Adipocyte (in vitro differentiated cells): ENCODE results near the gene SLC24A3.

Experiments used
- DNase-seq: peaks from one replicate; pipeline ENCODE4 v3.0.0-alpha.2; 2015; ENCODE audit warnings: low read depth
- H3K27me3 ChIP-seq: replicated peaks from 2 replicates; pipeline ENCODE4 v1.7.0; 2013; ENCODE audit warnings: mild to moderate bottlenecking, low read length, moderate library complexity; ENCODE audit not compliant: control insufficient read depth, insufficient read depth
- H3K36me3 ChIP-seq: 2 replicates; pipeline ENCODE4 v1.7.0; 2013; ENCODE audit warnings: low read length, mild to moderate bottlenecking, moderate library complexity; ENCODE audit not compliant: control insufficient read depth, insufficient read depth, severe bottlenecking
- H3K4me1 ChIP-seq: 2 replicates; pipeline ENCODE4 v1.7.0; 2013; ENCODE audit warnings: mild to moderate bottlenecking, low read length, moderate library complexity; ENCODE audit not compliant: control insufficient read depth, insufficient read depth
- H3K4me3 ChIP-seq: 2 replicates; pipeline ENCODE4 v1.7.0; 2013; ENCODE audit warnings: mild to moderate bottlenecking, low read length, moderate library complexity
- H3K9ac ChIP-seq: 2 replicates; pipeline ENCODE4 v1.7.0; 2013; ENCODE audit warnings: mild to moderate bottlenecking, low read length, moderate library complexity
- H3K9me3 ChIP-seq: 2 replicates; pipeline ENCODE4 v1.7.0; 2013; ENCODE audit warnings: mild to moderate bottlenecking, low read length, moderate library complexity; ENCODE audit not compliant: control insufficient read depth

The SLC24A3 gene

GRCh38 chr20:19712721-19713260 lies 500.3 kb downstream of the SLC24A3 start:
- DNase-seq: peak; percentile 64
- Histone ChIP-seq H3K27me3 (peaks cover 1% of the 10 kb centered on the region), H3K4me1 (peaks cover 33% of the 10 kb centered on the region), H3K9me3 (peaks cover 10% of the 10 kb centered on the region), H3K9ac (no peak overlapping the region), H3K4me3 (no peak overlapping the region), H3K36me3 (no peaks in the 10 kb centered on the region)

GRCh38 chr20:19713822-19714578 lies 501.6 kb downstream of the SLC24A3 start:
- H3K36me3 ChIP-seq: no peaks in the 10 kb centered on the region
- no peaks in the 10 kb centered on the region for H3K27me3 ChIP-seq
- peaks cover 33% of the 10 kb centered on the region for H3K4me1 ChIP-seq
- H3K9me3 ChIP-seq: peaks cover 10% of the 10 kb centered on the region
- no peak for DNase-seq
- H3K4me3 ChIP-seq: no peak overlapping the region
- no peak overlapping the region for H3K9ac ChIP-seq

GRCh38 chr20:19714579-19714840 lies 502.1 kb downstream of the SLC24A3 start:
- DNase-seq: no peak
- Histone ChIP-seq H3K9me3 (peaks cover 10% of the 10 kb centered on the region), H3K4me3 (no peak overlapping the region), H3K36me3 (no peaks in the 10 kb centered on the region), H3K4me1 (peaks cover 33% of the 10 kb centered on the region), H3K27me3 (no peaks in the 10 kb centered on the region), H3K9ac (no peak overlapping the region)

- Histone ChIP-seq H3K4me1 (peaks cover 18% of the 10 kb centered on the region), H3K27me3 (no peaks in the 10 kb centered on the region), H3K9me3 (peaks cover 10% of the 10 kb centered on the region), H3K4me3 (no peak overlapping the region), H3K9ac (no peak overlapping the region), H3K36me3 (no peaks in the 10 kb centered on the region)
- no peak for DNase-seq
Measured at GRCh38 chr20:19715986-19716385, 503.5 kb downstream of the SLC24A3 start.

DNA sequence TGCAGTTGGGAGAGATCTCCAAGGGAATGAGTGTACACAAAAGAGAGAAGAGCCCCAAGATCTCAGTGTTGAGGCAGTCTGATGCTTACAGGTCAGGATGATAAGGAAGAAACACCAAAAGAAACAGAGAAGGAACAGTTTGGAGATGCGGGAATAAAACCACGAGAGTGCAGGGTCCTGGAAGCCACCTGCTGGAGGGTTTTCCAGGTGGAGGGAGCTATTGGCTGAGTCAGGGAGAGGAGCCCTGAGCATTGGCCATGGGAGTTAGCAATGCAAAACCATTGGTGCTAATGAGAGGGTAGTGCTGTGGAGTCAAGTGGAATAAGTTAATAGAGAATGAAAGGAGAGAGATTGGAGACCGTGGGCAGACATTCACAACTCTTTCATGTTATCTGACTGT lies 506.4 kb downstream of the SLC24A3 start:
- Histone ChIP-seq H3K4me3 (no peak overlapping the region), H3K36me3 (no peaks in the 10 kb centered on the region), H3K27me3 (no peaks in the 10 kb centered on the region), H3K9me3 (peaks cover 10% of the 10 kb centered on the region), H3K4me1 (peaks cover 12% of the 10 kb centered on the region), H3K9ac (no peak overlapping the region)
- DNase-seq: no peak

DNA sequence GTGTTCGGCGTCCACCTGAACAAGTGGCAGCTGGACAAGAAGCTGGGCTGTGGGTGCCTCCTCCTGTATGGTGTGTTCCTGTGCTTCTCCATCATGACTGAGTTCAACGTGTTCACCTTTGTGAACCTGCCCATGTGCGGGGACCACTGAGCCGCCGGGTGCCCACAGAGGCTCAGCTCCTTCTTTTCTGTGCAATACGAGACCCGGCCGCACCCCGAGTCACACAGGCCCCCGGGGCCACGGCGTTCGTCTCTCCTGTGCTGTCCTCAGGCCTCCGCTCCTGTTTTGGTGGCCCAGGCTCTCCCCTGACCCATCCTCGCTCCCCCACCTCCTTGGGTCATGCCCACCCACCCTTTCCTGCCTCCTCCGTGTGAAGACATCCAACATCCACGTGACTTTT lies 508.5 kb downstream of the SLC24A3 start:
- Histone ChIP-seq H3K9me3 (peaks cover 10% of the 10 kb centered on the region), H3K36me3 (no peaks in the 10 kb centered on the region), H3K27me3 (no peaks in the 10 kb centered on the region), H3K9ac (no peak overlapping the region), H3K4me3 (no peak overlapping the region), H3K4me1 (peaks cover 7% of the 10 kb centered on the region)
- DNase-seq: no peak

DNA sequence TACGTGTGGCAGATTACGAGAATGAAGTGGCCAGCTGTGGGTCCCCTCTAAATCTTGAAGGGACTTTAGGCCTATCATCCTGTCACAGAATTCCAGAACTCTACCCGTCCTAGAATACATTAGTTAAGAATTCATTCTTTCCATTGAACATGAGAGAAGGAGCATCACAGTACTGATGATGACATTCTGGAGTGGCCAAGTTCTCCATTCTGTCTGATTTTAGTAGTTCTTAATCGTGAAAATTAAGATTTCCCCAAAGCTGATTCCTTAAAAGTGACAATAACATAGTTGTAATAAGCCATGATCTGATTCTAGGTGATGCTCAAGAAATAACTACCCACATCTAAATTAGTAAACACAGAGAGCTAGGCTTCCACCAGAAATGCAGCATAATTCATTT lies 510.6 kb downstream of the SLC24A3 start:
- Histone ChIP-seq H3K9ac (no peak overlapping the region), H3K36me3 (no peaks in the 10 kb centered on the region), H3K4me3 (no peak overlapping the region), H3K27me3 (no peaks in the 10 kb centered on the region), H3K9me3 (no peaks in the 10 kb centered on the region), H3K4me1 (peaks cover 14% of the 10 kb centered on the region)
- no peak for DNase-seq

DNA sequence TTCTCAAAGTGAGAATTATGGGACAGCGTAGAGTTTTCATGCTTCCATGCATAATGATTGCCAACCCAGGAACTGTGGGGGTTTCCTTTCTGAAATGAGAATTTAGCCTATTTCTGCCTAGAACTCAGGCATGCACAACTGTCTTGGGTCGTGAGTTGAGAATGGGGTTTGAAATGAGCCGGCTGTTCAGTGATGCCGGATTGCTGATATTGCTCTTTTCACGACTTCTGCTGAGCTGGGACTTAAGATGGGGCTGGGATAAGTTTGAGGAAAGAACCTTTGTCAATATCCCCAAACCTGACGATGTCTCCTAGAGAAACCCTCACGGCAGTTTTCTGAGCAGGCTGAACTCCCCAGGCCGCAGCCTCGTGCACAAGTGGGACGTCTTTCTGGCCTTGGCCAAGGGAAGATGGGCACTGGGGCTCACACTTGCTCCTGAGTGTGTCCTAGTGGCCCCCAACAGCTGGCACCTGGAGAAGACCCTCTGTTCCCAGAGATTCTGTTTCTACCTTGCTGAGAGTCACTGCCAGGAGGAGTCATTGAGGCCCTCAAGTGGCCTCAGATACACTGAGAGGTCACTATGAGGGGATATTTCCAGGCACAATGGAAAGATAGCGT lies 511.5 kb downstream of the SLC24A3 start:
- Histone ChIP-seq H3K4me3 (no peak overlapping the region), H3K9me3 (no peaks in the 10 kb centered on the region), H3K4me1 (peaks cover 14% of the 10 kb centered on the region), H3K9ac (no peak overlapping the region), H3K36me3 (no peaks in the 10 kb centered on the region), H3K27me3 (no peaks in the 10 kb centered on the region)
- no peak for DNase-seq

- Histone ChIP-seq H3K9ac (no peak overlapping the region), H3K4me3 (no peak overlapping the region)
Measured at GRCh38 chr20:19725373-19725772, 512.9 kb downstream of the SLC24A3 start.

DNA sequence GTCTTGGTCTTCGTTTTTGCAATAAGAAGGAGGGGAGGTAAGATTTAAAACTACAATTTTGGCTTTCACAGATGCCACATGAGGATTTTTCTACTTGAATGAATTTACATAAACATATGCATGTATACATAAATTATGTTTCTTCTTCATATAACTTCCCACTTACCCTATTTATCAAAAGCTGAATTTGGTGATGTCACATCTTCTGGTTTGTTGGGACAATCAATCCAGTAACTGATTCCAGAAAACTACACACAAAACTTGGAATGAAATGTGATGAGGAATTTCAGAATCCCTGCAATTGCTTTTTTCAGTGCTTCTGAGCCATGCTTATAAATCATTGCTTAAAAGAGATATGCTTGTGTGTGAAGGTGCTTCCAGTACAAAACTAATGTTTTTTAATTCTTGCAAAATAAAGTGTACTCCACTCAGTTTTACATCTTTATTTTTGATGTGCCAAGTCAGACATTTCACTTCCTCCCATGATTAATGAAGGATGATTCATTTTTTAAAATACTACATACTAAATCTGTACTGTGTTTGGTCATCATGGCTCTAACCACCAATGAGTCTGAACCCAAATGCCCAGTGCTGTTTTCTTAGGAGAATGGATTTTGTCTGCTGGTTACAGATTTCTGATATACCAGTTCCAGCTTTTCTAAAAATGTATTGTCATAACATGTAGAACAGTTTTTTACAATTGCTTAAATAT lies 513.5 kb downstream of the SLC24A3 start:
- H3K4me3 ChIP-seq: no peak overlapping the region
- peaks cover 14% of the 10 kb centered on the region for H3K4me1 ChIP-seq
- H3K36me3 ChIP-seq: no peaks in the 10 kb centered on the region
- H3K9me3 ChIP-seq: no peaks in the 10 kb centered on the region
- H3K9ac ChIP-seq: no peak overlapping the region
- no peaks in the 10 kb centered on the region for H3K27me3 ChIP-seq
- DNase-seq: peak; percentile 13

More at GRCh38 chr20:19725373-19725772, 512.9 kb downstream of the SLC24A3 start:
- Histone ChIP-seq H3K9me3 (no peaks in the 10 kb centered on the region), H3K27me3 (no peaks in the 10 kb centered on the region), H3K36me3 (no peaks in the 10 kb centered on the region), H3K4me1 (peaks cover 14% of the 10 kb centered on the region)
- DNase-seq: no peak

GRCh38 chr20:19727251-19727847 lies 514.9 kb downstream of the SLC24A3 start:
- Histone ChIP-seq H3K36me3 (no peaks in the 10 kb centered on the region), H3K9ac (no peak overlapping the region), H3K9me3 (no peaks in the 10 kb centered on the region), H3K4me1 (peaks cover 14% of the 10 kb centered on the region), H3K4me3 (no peak overlapping the region), H3K27me3 (no peaks in the 10 kb centered on the region)
- DNase-seq: no peak
